ENCODE results near the gene LRP1.

Gene LRP1

DNA sequence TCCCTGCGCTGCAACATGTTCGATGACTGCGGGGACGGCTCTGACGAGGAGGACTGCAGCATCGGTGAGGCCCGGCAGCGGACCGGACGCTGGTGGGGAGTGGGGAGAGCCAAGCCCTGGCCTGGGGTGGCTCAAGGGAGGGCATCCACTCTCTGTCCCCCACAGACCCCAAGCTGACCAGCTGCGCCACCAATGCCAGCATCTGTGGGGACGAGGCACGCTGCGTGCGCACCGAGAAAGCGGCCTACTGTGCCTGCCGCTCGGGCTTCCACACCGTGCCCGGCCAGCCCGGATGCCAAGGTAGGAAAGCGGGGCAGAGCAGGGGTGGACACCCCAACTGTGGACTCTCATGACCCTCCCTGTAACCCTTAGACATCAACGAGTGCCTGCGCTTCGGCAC lies 76.9 kb downstream of the LRP1 start:
- no peak overlapping the region for H3K4me3 ChIP-seq (ENCODE audit: low read depth, low read length)
- DNase-seq (ENCODE audit: low read depth) = no peak
- TF ChIP-seq, protein P1, sequence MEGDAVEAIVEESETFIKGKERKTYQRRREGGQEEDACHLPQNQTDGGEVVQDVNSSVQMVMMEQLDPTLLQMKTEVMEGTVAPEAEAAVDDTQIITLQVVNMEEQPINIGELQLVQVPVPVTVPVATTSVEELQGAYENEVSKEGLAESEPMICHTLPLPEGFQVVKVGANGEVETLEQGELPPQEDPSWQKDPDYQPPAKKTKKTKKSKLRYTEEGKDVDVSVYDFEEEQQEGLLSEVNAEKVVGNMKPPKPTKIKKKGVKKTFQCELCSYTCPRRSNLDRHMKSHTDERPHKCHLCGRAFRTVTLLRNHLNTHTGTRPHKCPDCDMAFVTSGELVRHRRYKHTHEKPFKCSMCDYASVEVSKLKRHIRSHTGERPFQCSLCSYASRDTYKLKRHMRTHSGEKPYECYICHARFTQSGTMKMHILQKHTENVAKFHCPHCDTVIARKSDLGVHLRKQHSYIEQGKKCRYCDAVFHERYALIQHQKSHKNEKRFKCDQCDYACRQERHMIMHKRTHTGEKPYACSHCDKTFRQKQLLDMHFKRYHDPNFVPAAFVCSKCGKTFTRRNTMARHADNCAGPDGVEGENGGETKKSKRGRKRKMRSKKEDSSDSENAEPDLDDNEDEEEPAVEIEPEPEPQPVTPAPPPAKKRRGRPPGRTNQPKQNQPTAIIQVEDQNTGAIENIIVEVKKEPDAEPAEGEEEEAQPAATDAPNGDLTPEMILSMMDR (IDR thresholded peaks at IDR 0.05; ENCODE audit: low read depth, low read length, missing control alignments) = no peak
- in situ Hi-C loops (cut with HindIII; ENCODE audit: low sequenced_read_pairs) = no loop called here

DNA sequence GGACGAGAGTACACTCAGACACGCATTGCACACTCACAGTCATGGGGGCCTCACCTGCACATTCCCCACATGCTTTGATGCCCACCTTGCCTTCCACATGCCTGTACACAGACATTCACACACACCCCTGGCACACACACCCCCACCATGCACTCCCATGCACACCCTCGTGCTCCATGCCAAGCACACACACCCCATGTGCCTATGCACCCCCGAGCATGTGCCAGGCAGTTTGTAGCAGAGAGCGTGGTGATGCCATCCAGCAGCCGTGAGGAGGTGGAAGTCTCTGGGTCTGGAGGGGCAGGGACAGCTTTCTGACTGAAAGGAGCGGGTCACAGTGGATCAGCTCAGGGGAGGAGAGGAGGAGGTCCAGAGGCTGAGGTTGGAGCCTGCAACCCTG lies 77.6 kb downstream of the LRP1 start:
- TF ChIP-seq, protein P1 (IDR thresholded peaks at IDR 0.05; ENCODE audit: low read depth, low read length, missing control alignments) = no peak
- DNase-seq (ENCODE audit: low read depth) = no peak
- in situ Hi-C loops (cut with HindIII; ENCODE audit: low sequenced_read_pairs) = no loop called here
- no peak overlapping the region for H3K4me3 ChIP-seq (ENCODE audit: low read depth, low read length)

DNA sequence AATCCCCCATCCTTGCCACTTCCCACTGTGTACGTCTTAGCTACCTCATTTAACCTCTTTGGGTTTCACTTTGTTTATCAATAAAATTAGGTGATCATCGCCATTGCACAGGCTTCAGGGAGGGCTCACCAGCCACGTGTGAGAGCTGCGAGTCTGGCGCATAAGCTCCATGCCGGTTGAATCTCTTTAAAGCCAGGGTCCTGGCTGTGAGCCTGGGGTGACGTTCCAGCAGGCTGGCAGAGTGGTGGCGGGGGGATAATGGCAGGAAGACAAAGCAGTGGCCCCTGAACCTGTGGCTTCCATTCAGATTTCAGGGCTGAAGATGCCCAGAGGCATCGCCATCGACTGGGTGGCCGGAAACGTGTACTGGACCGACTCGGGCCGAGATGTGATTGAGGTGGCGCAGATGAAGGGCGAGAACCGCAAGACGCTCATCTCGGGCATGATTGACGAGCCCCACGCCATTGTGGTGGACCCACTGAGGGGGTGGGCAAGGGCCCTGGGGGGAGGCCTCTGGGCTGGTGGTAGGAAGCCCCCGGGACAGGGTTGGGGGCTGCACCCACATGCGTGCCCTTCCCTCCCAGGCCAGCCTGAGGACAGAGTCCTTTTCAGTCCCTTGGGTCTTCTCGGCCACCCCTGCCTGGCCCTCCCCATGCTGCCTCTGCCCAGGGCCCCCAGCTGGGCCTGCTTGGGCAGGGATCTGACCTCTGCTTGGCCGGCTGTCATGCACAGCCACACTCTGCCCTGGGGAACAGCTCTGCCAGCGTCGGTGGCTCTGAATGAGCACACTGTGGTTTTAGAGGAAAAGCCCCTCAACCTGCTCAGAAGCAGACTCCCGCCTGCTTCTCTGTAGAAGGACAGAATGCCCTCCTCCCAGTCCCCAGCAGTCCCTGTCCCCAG lies 79.7 kb downstream of the LRP1 start:
- TF ChIP-seq, protein P1 (IDR thresholded peaks at IDR 0.05; ENCODE audit: low read depth, low read length, missing control alignments) = no peak
- no peak overlapping the region for H3K4me3 ChIP-seq (ENCODE audit: low read depth, low read length)
- in situ Hi-C loops (cut with HindIII; ENCODE audit: low sequenced_read_pairs) = no loop called here
- no peak for DNase-seq (ENCODE audit: low read depth)

DNA sequence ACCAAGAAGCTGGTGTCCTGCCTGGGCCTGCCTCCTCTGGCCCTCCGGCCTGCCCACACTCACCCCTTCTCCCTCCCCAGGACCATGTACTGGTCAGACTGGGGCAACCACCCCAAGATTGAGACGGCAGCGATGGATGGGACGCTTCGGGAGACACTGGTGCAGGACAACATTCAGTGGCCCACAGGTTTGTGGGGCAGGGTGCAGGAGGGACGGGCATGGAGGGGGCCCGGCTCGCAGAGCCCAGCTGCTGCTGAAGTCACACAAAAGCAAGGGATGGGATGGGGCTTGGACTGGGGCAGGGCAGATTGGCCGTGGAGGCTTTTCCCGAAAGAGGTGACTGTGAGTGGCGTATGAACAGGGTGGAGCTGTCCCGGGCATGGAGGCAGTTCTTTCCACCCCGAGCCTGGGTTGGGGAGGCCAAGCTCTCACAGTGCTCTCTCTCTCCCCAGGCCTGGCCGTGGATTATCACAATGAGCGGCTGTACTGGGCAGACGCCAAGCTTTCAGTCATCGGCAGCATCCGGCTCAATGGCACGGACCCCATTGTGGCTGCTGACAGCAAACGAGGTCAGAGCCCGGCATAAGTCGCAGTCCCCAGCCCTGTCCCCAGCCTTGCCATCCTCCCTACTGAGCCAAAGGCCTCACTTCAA lies 80.5 kb downstream of the LRP1 start:
- TF ChIP-seq, protein P1 (IDR thresholded peaks at IDR 0.05; ENCODE audit: low read depth, low read length, missing control alignments) = no peak
- in situ Hi-C loops (cut with HindIII; ENCODE audit: low sequenced_read_pairs) = no loop called here
- H3K4me3 ChIP-seq (ENCODE audit: low read depth, low read length) = no peak overlapping the region
- no peak for DNase-seq (ENCODE audit: low read depth)

DNA sequence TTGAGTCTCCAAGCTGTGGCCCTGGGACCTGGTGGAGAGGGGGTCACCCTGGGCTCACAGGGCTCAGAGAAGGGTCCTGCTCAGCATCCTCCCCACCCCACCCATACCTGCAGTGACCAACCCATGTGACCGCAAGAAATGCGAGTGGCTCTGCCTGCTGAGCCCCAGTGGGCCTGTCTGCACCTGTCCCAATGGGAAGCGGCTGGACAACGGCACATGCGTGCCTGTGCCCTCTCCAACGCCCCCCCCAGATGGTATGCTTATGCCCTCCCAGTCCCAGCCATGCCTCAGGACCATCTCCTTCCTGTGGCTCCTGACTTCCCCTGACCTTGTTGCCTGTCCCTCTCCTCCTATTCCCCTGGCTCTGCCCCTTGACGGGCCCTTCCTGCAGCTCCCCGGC lies 81.6 kb downstream of the LRP1 start:
- in situ Hi-C loops (cut with HindIII; ENCODE audit: low sequenced_read_pairs) = no loop called here
- TF ChIP-seq, protein P1 (IDR thresholded peaks at IDR 0.05; ENCODE audit: low read depth, low read length, missing control alignments) = no peak
- no peak overlapping the region for H3K4me3 ChIP-seq (ENCODE audit: low read depth, low read length)
- no peak for DNase-seq (ENCODE audit: low read depth)

DNA sequence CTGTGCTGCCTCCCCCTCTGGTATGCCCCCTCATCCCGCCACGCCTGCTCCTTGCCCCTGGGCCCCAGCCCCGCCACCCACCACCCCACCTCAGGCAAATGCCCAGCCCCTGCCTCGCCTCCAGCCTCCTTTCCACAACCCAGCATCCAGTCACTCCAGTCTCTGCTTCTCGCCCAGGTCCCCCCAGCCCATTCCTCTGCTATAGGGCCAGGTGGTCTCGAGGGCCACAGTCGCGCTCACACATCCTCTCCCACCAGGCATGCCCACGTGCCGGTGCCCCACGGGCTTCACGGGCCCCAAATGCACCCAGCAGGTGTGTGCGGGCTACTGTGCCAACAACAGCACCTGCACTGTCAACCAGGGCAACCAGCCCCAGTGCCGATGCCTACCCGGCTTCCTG lies 82.2 kb downstream of the LRP1 start:
- H3K4me3 ChIP-seq (ENCODE audit: low read depth, low read length) = no peak overlapping the region
- in situ Hi-C loops (cut with HindIII; ENCODE audit: low sequenced_read_pairs) = no loop called here
- TF ChIP-seq, protein P1 (IDR thresholded peaks at IDR 0.05; ENCODE audit: low read depth, low read length, missing control alignments) = no peak
- DNase-seq (ENCODE audit: low read depth) = no peak
